Stimulated activated CD4-positive, alpha-beta T cell treated with anti-CD3 and anti-CD28 coated beads, Interleukin-1b, Interleukin-23, amount 100 ng/mL, for 4 hours (primary cell): ENCODE results near the gene FAM163B.

Experiments used
- DNase-seq, 2 donors: peaks; one replicate each; pipeline ENCODE4 v3.0.0-alpha.2; 2020; ENCODE audit warnings: low read depth in 2 of 2

The FAM163B gene

GRCh38 chr9:133599470-133600173 is 9.6 kb downstream of the FAM163B start:
- no peak for DNase-seq

- DNase-seq = no peak
These were observed 10.2 kb downstream of the FAM163B start for GRCh38 chr9:133598978-133599377.

GRCh38 chr9:133597316-133597957 is 11.8 kb downstream of the FAM163B start:
- DNase-seq = no peak

GRCh38 chr9:133595910-133596309 is 13.3 kb downstream of the FAM163B start:
- DNase-seq = no peak

DNA sequence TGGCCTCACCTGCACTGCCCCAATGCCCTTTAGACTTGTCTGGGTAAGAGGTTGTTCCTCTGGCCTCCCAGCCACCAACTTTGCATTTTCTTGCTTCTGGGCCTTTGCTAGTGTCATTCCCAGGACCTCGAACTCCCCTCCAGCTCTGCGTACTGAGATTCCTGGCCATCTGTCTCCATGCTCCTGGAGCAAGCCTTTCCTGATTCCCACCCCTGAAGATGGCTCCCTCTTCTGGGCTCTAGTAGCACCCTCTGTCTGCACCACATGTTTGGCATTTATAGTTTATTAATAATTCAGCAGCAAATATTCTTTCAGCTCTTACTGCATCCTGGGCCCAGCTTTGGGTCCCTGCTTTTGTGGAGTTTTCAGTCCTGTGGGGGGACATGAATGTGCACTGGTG is 14.9 kb downstream of the FAM163B start:
- no peak for DNase-seq

DNA sequence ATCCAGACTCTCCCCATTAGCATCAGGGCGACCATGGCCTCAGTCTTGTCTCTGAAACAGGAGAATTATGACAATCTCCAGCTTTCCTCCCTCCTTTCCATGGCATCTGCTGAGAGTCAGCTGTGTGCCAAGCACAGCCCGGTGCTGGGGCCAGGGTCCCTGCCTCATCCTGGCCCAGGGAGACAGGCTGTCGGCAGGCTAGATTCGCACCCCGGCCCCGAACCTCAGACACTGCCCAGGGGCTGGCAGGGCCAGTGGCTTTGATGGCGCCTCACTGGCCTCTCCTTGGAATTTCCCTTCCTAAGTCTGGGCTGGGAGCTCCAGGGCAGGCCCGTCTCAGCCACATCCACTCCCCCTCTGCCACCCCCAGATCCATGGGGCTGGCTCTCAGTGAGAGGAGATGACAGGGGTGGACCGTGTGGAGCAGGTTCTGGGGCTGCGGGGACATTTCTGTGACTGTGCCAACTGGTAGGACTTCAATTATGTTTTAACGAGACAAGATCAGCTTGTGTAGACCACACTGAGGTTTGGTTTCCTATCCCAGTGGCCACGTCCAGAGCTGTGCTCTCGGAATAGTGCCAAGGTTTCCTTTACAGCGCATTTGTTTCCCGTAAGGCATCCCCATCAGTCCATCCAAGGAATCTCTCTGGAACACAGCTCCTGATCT is 15.5 kb downstream of the FAM163B start:
- no peak for DNase-seq

DNA sequence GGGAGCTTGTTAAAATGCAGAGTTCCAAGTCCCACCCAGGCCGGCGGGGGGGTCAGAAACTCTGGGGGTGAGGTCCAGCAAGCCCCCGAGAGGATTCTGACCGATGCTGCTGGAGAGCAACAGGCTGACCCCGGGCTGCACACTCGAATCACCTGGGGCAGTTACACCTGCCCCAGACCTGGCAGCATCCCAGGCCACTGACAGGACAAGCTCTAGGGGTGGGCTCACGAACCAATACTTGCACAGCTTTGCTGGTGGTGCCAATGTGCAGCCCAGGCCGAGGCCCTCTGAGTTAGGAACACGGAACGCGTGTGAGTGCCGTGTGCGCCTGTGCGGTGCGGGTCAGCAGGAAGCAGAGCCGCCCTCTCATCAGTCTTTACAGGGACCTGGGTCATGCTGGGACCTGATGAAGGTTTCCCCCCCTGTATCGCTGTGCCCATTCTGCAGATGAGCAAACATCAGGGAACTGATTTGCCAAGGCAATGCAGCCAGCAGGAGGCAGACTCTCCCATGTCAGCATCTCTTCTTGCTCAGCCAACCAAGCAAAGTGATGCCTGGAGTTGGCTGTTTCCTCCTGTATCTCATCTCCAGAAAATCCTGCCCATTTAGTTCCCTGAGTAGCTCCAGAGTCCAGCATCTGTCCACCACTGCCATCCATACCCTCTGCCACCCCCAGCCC is 16.3 kb downstream of the FAM163B start:
- DNase-seq = no peak

DNA sequence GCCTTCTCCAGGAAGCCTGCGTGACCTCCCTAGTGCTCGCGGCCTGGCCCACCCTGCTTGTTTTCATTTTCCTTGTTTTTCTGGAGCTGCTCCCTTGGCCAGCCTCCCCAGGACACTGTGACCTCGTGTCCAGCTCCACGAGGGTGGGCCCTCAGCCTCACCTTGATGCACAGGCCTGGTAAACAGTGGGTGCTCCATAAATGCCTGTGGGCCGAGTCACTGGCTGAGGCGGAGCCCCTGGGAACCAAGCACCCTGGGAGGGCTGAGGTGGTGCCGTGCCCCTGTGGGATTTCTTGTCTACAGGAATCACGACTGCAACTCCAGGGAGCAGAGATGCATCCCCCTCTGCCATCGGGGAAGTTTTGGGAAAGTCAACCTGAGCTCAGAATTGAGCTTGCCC is 17.2 kb downstream of the FAM163B start:
- DNase-seq = no peak

- no peak for DNase-seq
These were observed 17.9 kb downstream of the FAM163B start for GRCh38 chr9:133591116-133591910.

- no peak for DNase-seq
These were observed 18.8 kb downstream of the FAM163B start for GRCh38 chr9:133590231-133590855.

GRCh38 chr9:133589454-133590227 is 19.5 kb downstream of the FAM163B start:
- DNase-seq = peak; percentile 35 to 40

DNA sequence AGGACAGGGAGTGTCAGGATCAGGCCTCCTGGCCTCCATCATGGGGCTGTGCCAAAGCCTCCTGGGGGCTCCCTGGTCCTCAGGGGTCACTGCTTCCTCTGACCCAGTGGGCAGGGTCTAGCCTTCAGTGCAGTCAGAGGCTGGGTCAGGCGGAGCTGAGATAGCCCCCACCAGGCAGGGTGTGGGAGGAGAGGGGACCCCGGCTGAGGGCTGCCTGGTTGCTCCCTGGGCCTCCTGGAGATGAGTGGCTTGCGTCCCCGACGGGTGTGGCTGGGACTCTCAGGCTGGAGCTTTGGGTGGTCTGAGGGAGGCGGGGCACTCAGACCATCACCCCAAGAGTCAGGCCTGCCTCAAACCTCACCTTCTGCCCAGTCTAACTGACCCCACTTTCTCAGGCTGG is 21.7 kb downstream of the FAM163B start:
- DNase-seq = no peak

- DNase-seq = no peak
These were observed 22.1 kb downstream of the FAM163B start for GRCh38 chr9:133587051-133587450.

- DNase-seq = no peak
These were observed 23.5 kb downstream of the FAM163B start for GRCh38 chr9:133585481-133586351.

GRCh38 chr9:133584559-133585476 is 24.4 kb downstream of the FAM163B start:
- DNase-seq = no peak

GRCh38 chr9:133584167-133584558 is 25.0 kb downstream of the FAM163B start:
- no peak for DNase-seq

DNA sequence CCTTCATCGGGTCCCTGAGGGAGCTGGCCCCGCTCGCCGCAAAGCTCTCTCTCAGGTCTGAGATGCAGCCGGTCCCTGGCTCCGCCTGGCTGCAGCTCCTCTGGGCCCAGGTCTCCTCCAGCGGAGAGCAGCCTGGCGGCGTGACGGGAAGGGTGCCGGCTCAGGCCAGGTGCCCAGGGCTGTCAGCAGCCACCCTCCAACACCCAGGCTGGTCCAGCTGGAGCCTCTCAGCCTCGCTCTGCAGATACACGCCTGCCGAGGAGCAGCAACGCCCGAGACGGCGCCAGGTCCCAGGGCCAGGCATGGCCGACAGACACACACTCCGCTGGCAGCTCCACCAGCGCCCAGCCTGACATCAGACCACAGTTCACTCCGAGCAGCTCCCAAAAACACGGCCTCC is 25.6 kb downstream of the FAM163B start:
- DNase-seq = no peak

DNA sequence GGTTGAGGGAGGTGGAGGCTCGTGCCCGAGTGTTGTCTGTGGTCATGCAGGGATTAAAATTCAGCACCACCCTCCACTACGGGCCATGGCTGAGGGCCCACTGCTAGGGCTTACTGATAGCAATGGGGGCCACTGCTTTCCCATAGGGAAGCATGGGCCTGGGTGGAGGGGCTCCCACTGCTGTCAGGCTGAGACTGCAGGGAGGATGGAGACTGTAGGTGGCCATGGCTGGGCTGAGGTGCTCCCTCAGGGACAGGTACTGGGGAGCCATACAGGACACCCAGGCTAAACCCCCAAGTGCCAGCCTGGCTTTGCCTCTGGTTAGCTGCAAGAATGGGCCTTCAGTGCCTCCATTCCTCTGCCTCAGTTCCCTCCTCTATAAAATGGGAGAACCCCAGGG is 26.1 kb downstream of the FAM163B start:
- no peak for DNase-seq
